Activated naive CD4-positive, alpha-beta T cell treated with anti-CD3 and anti-CD28 coated beads, Interleukin-2, amount 50 U/mL, for 72 hours (primary cell): Measurements from ENCODE around the gene CACNG7. TPM values are rescaled to one million over a fixed set of nuclear protein-coding genes. Genes with fewer than 3 reads are reported as not detected.

Experiments used
- ATAC-seq, 2 donors: fragments of 150-1000 bp; cut with Tn5 transposase; 2 replicates each; pipeline ENCODE4 v1.10.0; 2021; ENCODE audit warnings: mild to moderate bottlenecking in 2 of 2, moderate library complexity in 2 of 2
- DNase-seq, 2 donors: peaks; one replicate each; pipeline ENCODE4 v3.0.0; 2021 to 2022; ENCODE audit warnings: low spot score in 2 of 2
- H3K27ac Mint-ChIP-seq, 2 donors: one replicate each; pipeline ENCODE4 v1.8.0; 2022; ENCODE audit warnings: mild to moderate bottlenecking in 2 of 2, mixed read lengths in 2 of 2
- H3K36me3 Mint-ChIP-seq, 2 donors: one replicate each; pipeline ENCODE4 v1.8.0; 2022; ENCODE audit warnings: mixed read lengths in 2 of 2
- H3K9me3 Mint-ChIP-seq, 2 donors: one replicate each; pipeline ENCODE4 v1.8.0; 2022; ENCODE audit warnings: mixed read lengths in 2 of 2
- total RNA-seq, 2 donors: library from RNA; stranded (reverse); gene quantifications; one replicate each; pipeline ENCODE4 v1.2.3, GENCODE V29; 2022

CACNG7 gene
- total RNA-seq, 2 donors from 2014 or later: not detected

DNA sequence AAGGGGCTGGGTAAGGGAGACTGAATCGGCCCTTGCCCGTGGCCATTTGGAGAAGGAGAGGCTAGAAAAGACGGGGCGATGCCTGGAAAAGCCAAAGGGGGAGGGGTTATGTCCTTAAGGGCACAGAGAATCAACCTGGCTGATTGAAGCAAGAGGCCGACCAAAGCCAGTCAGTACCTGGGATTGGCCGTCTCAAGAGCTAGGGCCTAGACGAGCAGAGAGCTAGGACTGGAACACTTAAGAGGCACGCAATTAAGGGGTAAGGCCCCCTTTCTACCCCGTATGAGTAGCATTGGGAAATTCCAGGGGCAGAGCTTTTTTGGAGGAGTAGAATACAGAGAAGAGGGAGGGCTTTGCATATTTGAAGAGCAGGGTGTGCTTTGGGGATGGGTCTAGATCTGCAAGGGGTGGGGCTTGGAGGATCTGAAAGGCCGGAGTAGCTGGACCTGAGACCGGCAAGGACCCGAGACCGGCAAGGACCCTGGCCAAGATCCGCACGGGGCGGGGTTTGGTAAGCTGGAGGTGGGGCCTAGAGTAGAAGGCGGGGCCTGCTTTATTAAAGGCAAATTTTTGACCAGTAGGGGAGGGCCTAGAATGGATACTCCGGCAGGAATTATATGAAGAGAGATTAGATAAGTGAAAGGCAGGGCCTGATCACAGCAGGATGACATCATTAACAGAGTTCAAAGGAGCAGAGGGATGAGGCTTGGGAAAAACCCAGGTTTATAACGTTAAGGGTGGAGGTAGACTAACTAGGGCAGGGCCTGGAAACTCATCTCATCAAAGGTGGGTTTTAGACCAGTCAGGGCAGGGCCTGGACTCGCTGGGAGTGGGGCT lies 71.7 kb downstream of the CACNG7 start:
- Mint-ChIP-seq H3K27ac (peak overlapping the region in 1 of 2 donors; percentile 38), H3K36me3 (peaks cover 22 to 30% of the 10 kb centered on the region in 2 donors), H3K9me3 (peaks cover 11 to 18% of the 10 kb centered on the region in 2 donors)
- ATAC-seq: peak in 1 of 2 donors; percentile 13
- no peak for DNase-seq

DNA sequence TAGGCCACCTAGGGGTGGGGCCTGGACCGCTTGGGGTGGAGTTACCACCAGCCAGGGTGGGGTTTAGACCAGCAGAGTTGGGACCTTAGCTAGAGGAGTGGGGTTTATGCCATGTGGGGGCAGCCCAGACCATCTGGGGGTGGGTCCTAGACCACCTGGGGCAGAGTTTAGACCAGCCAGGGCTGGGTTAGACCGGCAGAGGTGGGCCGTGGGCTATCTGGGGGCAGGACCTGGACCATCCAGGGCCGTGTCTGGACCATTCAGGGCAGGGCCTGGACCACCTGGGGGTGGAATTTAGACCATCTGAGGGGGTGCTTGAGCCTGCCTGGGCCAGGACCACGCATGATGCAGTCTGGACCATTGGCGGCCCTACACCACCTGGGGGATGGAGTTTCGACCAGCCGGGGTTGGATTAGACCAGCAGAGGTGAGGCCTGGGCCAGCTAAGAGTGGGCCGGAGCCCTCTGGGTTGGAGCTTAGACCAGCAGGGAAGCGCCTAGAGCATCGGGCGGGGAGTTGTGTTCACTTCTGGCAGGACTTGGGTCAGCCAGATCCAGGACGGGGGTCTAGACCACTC lies 72.4 kb downstream of the CACNG7 start:
- peaks cover 22 to 30% of the 10 kb centered on the region in 2 donors for H3K36me3 Mint-ChIP-seq
- DNase-seq (no peak), ATAC-seq (no peak)
- H3K9me3 Mint-ChIP-seq: peaks cover 11 to 18% of the 10 kb centered on the region in 2 donors
- no peak overlapping the region for H3K27ac Mint-ChIP-seq

DNA sequence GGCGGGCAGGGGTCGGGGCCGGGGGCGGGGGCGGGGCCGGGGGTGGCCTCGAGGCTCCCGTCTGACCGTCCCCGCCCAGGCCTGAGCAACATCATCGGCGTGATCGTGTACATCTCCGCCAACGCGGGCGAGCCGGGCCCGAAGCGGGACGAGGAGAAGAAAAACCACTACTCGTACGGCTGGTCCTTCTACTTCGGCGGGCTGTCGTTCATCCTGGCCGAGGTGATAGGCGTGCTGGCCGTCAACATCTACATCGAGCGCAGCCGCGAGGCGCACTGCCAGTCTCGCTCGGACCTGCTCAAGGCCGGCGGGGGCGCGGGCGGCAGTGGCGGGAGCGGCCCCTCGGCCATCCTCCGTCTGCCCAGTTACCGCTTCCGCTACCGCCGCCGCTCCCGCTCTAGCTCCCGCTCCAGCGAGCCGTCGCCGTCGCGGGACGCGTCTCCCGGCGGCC lies 72.9 kb downstream of the CACNG7 start:
- no peak for ATAC-seq
- Mint-ChIP-seq H3K36me3 (peaks cover 22 to 30% of the 10 kb centered on the region in 2 donors), H3K9me3 (peaks cover 11 to 18% of the 10 kb centered on the region in 2 donors), H3K27ac (no peak overlapping the region)
- no peak for DNase-seq

DNA sequence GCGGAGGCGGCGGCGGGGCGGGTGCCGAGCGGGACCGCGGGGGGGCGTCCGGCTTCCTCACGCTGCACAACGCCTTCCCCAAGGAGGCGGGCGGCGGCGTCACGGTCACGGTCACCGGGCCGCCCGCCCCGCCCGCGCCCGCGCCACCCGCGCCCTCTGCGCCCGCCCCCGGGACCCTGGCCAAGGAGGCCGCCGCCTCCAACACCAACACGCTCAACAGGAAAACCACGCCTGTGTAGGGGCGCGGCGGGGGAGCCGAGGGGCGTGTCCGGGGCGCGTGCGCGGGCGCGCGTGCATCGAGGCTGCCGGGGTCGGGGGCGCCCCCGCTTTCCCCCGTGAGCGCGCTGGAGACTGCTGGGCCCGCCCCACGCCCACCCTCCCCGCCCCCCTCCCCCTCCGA lies 73.5 kb downstream of the CACNG7 start:
- Mint-ChIP-seq H3K27ac (no peak overlapping the region), H3K9me3 (peaks cover 11 to 18% of the 10 kb centered on the region in 2 donors), H3K36me3 (peaks cover 22 to 28% of the 10 kb centered on the region in 2 donors)
- ATAC-seq (no peak), DNase-seq (no peak)

DNA sequence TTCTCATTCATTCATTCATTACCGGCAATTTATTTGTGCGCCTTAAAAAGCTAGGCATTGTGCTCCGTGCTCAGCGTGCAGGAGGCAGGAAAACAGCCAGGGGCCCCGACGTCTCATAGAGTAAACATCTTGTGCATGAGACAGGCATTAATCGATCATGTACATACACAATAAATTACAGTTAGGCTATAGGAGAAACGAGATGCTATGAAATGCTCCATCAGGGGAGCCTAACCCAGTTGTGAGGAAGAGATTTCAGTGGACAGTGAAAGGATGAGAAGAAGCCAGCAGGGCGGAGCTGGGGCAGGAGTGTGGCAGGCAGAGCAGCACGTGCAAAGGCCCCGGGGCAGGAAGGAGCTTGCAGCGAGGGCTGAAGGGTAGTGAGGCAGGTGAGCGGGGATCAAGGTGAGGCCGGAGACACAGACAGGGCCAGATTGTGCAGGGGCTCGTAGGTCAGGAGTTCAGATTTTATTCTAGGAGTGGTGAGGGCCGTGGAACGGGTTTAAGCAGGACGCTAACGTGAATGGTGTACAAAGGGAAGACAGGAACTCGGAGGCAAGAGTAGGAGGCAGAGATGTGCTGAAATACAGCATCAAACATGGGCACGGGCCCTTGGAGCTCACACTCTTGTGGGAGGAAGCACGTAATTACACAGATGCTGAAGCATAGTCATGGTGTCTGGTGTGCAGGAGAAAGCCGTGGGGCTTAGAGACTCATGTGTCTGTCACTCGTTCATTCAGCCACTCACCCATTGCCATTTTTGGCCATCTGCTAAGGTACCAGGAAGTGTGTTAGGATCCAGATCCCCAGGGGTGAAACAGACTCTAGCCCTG lies 74.6 kb downstream of the CACNG7 start:
- peaks cover 11 to 18% of the 10 kb centered on the region in 2 donors for H3K9me3 Mint-ChIP-seq
- ATAC-seq (no peak), DNase-seq (no peak)
- peaks cover 22 to 25% of the 10 kb centered on the region in 2 donors for H3K36me3 Mint-ChIP-seq
- H3K27ac Mint-ChIP-seq: no peak overlapping the region

DNA sequence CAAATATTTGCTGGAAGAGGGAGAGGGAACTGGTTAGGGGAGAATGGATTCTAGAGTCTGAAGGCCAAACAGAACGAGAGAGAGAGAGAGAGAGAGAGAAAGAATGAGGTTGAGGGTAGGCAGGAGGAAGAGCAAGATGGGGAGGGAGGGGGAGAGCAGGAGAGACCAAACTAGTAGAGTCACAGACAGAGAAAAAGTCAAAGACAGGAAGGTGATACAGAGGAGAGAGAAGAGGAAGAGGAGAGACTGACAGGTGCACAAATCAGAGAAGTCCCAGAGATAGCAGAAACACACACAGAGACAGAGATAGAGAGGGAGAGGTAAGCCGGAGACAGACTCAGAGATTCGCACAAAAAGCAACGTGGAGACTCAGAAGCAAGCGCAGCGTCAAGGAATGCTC lies 76.8 kb downstream of the CACNG7 start:
- H3K27ac Mint-ChIP-seq: no peak overlapping the region
- peaks cover 3% of the 10 kb centered on the region in 2 donors for H3K9me3 Mint-ChIP-seq
- peaks cover 5 to 9% of the 10 kb centered on the region in 2 donors for H3K36me3 Mint-ChIP-seq
- DNase-seq (no peak), ATAC-seq (no peak)

DNA sequence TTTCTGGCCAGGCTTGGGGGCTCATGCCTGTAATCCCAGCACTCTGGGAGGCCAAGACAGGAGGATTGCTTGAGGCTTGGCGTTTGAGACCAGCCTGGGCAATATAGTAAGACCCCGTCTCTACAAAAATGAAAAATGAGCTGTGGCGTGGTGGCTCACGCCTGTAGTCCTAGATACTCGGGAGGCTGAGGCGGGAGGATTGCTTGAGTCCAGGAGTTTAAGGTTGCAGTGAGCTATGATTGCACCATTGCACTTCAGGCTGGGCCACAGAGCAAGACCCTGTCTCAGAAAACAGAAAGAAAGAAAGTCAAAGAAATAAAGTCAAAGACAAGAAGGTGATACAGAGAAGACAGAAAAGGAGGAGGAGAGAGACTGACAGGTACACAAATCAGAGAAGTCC lies 79.9 kb downstream of the CACNG7 start:
- H3K36me3 Mint-ChIP-seq: no peaks in the 10 kb centered on the region
- H3K9me3 Mint-ChIP-seq: no peaks in the 10 kb centered on the region
- ATAC-seq (no peak), DNase-seq (no peak)
- H3K27ac Mint-ChIP-seq: no peak overlapping the region

DNA sequence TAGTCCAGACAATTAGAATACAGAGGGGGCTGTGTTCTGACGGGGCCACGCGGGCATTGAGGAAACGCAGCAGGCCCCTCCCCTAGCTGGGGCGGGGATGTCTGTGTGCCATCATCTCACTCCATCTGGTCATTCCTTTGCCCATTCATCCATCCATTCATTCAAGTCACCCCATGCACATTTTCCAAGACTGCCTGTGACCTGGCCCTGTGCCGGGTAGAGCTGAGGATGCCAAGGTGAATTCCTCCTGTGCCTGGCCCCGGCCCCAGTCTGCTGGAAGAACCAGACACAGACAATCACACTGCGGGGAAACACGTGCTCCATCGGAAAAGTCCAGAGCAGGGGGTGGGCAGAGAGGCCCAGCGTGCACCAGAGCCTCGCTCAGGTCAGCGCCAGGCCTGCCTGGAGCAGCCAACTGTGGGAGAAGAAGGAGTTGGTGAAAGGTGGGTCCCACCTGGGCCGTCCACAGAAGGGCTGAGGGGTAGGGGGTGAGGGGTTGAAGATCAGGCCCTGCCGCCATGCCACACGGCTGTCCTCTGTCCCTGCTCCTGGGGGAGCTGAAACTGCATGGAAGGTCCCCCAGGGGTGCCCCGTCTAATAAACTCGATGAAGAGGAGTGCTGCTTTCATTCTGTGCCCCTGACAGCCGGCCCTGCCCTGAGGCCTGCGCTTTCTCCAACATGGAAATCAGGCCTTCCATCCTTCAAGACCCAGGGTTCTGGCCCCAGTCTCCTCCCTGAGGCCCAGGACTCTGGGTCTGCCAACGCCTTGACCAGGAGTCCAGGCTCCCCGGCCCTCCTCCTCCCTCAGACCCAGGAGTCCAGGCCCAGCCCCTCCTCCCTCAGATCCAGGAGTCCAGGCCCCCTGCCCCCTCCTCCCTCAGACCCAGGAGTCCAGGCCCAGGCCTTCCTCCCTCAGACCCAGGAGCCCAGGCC lies 80.8 kb downstream of the CACNG7 start:
- H3K36me3 Mint-ChIP-seq: no peaks in the 10 kb centered on the region
- no peak for ATAC-seq
- no peaks in the 10 kb centered on the region for H3K9me3 Mint-ChIP-seq
- DNase-seq: no peak
- H3K27ac Mint-ChIP-seq: no peak overlapping the region

DNA sequence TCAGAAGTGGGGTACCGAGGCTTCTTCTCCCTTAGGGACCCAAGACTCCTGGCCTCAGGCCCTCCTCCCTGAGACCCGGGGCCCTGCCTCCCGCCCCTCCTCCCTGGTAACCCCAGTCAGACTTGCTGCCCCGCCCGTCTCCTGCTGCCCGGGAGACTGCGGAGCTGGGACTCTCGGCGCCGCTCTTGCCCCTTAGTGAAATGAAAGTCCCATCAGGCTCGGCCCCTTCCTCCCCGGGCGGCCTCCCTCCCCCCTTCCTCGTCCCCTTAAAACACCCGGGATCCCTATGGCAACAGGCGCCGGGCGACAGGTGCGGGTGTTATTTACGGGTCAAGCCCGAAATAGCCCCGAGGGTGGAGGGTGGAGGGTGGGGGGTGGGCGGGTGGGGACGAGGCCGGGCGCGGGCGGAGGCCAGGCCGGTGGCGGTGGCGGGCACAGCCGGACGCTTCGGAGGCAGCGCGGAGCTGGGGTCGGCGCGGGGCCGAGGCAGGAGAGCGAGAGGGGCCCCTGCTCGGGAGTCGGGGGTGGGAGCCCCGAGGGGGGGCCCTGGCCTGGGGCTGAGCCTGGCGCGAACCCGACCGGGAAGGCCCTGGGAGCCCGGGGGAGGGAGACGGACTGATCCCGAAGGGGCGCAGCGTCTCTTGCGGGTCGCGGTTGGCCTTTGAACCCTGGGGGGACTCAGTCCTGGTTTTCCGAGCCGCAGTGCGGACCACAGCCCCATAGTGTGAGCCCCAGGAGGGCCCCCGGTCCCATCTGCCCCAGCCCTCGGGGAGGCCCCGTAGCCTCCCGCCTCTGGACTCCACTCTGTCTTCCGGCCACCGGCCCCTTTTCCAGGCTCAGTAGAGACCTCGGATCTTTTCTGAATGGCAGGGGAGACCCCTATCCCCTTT lies 82.4 kb downstream of the CACNG7 start, which contains the start of gene CACNG6:
Gene CACNG6, plus strand, starts transcription at position 414 of the 890 bp plus-strand sequence. CDS start 1,241 bp downstream, outside the sequence.
- DNase-seq (no peak), ATAC-seq (no peak)
- no peaks in the 10 kb centered on the region for H3K9me3 Mint-ChIP-seq
- H3K27ac Mint-ChIP-seq: no peak within 1 kb of the TSS
- no peaks in the 10 kb centered on the region for H3K36me3 Mint-ChIP-seq

DNA sequence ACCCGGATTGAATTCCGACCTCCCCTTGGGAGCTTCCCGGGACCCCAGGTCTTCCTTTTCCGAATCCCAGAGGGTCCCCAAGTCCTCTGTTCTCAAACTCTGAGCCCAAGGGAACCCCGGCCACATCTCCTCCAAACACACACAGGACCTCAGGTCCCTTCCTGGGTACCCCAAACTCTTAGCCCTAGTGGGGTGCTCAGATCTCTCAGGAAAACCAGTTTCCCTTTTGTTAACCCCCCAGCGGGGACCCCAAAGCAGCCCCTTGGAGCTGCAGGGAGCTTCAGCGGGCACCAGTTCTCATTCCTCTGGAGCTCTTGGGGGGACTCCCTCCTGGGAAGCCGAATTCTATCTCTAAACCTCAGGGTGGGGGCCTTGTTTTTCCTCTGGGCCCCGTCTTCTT lies 83.1 kb downstream of the CACNG7 start:
- no peak for DNase-seq
- H3K36me3 Mint-ChIP-seq: no peaks in the 10 kb centered on the region
- H3K27ac Mint-ChIP-seq: no peak overlapping the region
- no peaks in the 10 kb centered on the region for H3K9me3 Mint-ChIP-seq
- no peak for ATAC-seq

DNA sequence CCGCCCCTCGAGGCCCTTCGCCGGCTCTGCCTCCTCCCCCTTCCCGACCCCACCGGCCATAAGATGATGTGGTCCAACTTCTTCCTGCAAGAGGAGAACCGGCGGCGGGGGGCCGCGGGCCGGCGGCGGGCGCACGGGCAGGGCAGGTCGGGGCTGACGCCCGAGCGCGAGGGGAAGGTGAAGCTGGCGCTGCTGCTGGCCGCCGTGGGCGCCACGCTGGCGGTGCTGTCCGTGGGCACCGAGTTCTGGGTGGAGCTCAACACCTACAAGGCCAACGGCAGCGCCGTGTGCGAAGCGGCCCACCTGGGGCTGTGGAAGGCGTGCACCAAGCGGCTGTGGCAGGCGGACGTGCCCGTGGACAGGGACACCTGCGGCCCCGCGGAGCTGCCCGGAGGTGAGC lies 83.7 kb downstream of the CACNG7 start:
- Mint-ChIP-seq H3K9me3 (no peaks in the 10 kb centered on the region), H3K36me3 (no peaks in the 10 kb centered on the region)
- no peak for ATAC-seq

DNA sequence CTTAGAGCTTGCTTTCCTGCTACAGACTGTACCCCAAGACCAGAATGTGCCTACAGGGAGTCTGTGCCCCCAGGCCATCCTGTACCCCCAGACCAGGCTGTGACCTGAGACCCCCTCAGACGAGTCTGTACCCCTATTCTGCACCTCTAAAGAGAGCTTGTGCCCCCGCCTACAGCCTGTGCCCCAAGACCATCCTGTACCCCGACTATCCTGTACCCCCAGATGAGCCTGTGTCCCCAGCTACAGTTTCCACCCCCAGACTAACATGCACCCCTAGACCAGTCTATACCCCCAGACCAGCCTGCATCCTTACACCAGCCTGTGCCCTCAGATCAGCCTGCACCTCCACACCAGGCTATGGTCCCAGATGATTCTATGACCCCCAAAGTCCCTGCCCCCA lies 84.4 kb downstream of the CACNG7 start:
- H3K27ac Mint-ChIP-seq: no peak overlapping the region
- H3K9me3 Mint-ChIP-seq: no peaks in the 10 kb centered on the region
- DNase-seq (no peak), ATAC-seq (no peak)
- no peaks in the 10 kb centered on the region for H3K36me3 Mint-ChIP-seq

More for the DNA sequence above, 83.7 kb downstream of the CACNG7 start:
- DNase-seq: no peak
- no peak overlapping the region for H3K27ac Mint-ChIP-seq
